SK-N-SH (cell line): ENCODE results near the gene SINHCAF. TPM values are rescaled to one million over a fixed set of nuclear protein-coding genes. Genes with fewer than 3 reads are reported as not detected.

Experiments used
- CTCF ChIA-PET: fragments of 300-600, 350-600 bp; formaldehyde crosslinking; extraction: SDS; loops from one replicate; lab custom pipeline; 2021; lab: Yijun Ruan, JAX
- POLR2A ChIA-PET: fragments of 350-600 bp; sonication (Branson Sonifier 250); formaldehyde crosslinking; extraction: SDS; loops from one replicate; lab custom pipeline; 2020; ENCODE audit warnings: antibody characterized with exemption, inconsistent platforms; lab: Yijun Ruan, JAX
- DNase-seq: peaks from one replicate; pipeline ENCODE4 v3.0.0; 2012
- H2AFZ ChIP-seq: fragments of 200-600 bp; sonication (generic); 2 replicates; pipeline ENCODE4 v1.8.1; 2016; ENCODE audit warnings: antibody characterized with exemption, mild to moderate bottlenecking, low read depth
- H3F3A ChIP-seq: fragments of 200-600 bp; sonication (generic); replicated peaks from 2 replicates; pipeline ENCODE3; 2016; ENCODE audit warnings: antibody characterized with exemption, mild to moderate bottlenecking; ENCODE audit not compliant: insufficient read depth
- H3K27ac ChIP-seq, 2 experiments: fragments of 200-500 bp in 1 of 2; fragments of 200-600 bp in 1 of 2; sonication (Bioruptor generic) in 1 of 2; sonication (generic), shearing (Covaris generic) in 1 of 2; 2 replicates each; pipeline versions ENCODE4 v1.5.1 to v1.6.1; 2014 to 2016; ENCODE audit warnings: low read depth in 2 of 2, inconsistent platforms in 1 of 2, low read length in 1 of 2, mild to moderate bottlenecking in 1 of 2, mixed read lengths in 1 of 2
- H3K27me3 ChIP-seq: fragments of 200-600 bp; sonication (generic), shearing (Covaris generic); 2 replicates; pipeline ENCODE4 v1.6.1; 2016; ENCODE audit warnings: mixed run types; ENCODE audit not compliant: insufficient read depth
- H3K36me3 ChIP-seq, 2 experiments: fragments of 200-500 bp in 1 of 2; fragments of 200-600 bp in 1 of 2; sonication (Bioruptor generic) in 1 of 2; sonication (generic) in 1 of 2; replicated peaks in 1 of 2; 2 replicates each; pipeline versions ENCODE3 to v1.5.1; 2014 to 2016; ENCODE audit warnings: low read length in 1 of 2, mild to moderate bottlenecking in 1 of 2; ENCODE audit not compliant: insufficient read depth in 2 of 2, control insufficient read depth in 1 of 2
- H3K4me1 ChIP-seq, 2 experiments: fragments of 200-500 bp in 1 of 2; fragments of 200-600 bp in 1 of 2; sonication (Bioruptor generic) in 1 of 2; sonication (generic), shearing (Covaris generic) in 1 of 2; 2 replicates each; pipeline versions ENCODE4 v1.5.1 to v1.6.1; 2014 to 2016; ENCODE audit warnings: low read depth in 1 of 2, low read length in 1 of 2, mixed run types in 1 of 2; ENCODE audit not compliant: insufficient read depth in 2 of 2, control insufficient read depth in 1 of 2
- H3K4me2 ChIP-seq: fragments of 200-600 bp; sonication (generic), shearing (Covaris generic); 2 replicates; pipeline ENCODE4 v1.6.1; 2017; ENCODE audit warnings: mixed run types
- H3K4me3 ChIP-seq, 2 experiments: fragments of 200-500 bp in 1 of 2; fragments of 200-600 bp in 1 of 2; sonication (Bioruptor generic) in 1 of 2; sonication (generic), shearing (Covaris generic) in 1 of 2; 2 replicates each; pipeline versions ENCODE4 v1.5.1 to v1.8.1; 2014 to 2016; ENCODE audit warnings: low read depth in 2 of 2, inconsistent platforms in 1 of 2, low read length in 1 of 2, mild to moderate bottlenecking in 1 of 2, mixed read lengths in 1 of 2, moderate library complexity in 1 of 2
- H3K79me2 ChIP-seq: fragments of 200-600 bp; sonication (generic); 2 replicates; pipeline ENCODE4 v1.8.1; 2017; ENCODE audit warnings: mild to moderate bottlenecking; ENCODE audit not compliant: insufficient read depth
- H3K9ac ChIP-seq: fragments of 200-600 bp; sonication (generic); 2 replicates; pipeline ENCODE4 v1.6.1; 2017; ENCODE audit warnings: mixed run types
- H3K9me2 ChIP-seq: fragments of 200-600 bp; sonication (generic); 2 replicates; pipeline ENCODE4 v1.6.1; 2017; ENCODE audit warnings: mixed run types
- H3K9me3 ChIP-seq: fragments of 200-600 bp; sonication (generic); 2 replicates; pipeline ENCODE4 v1.6.1; 2017; ENCODE audit warnings: mixed run types, mild to moderate bottlenecking, moderate library complexity
- H4K20me1 ChIP-seq: fragments of 200-600 bp; sonication (generic); 2 replicates; pipeline ENCODE4 v1.6.1; 2017; ENCODE audit warnings: mild to moderate bottlenecking, mixed run types; ENCODE audit not compliant: insufficient read depth
- CHD2 ChIP-seq: fragments of 150-350 bp; IDR thresholded peaks from 2 replicates; pipeline ENCODE4 v1.6.1; 2018; ENCODE audit warnings: low read length; ENCODE audit not compliant: partially characterized antibody
- EP300 ChIP-seq, 2 experiments: IDR thresholded peaks; 2 replicates each; pipeline versions ENCODE4 v1.4.0 to v1.6.1; 2012; ENCODE audit warnings: borderline replicate concordance in 1 of 2, low read depth in 1 of 2, low read length in 1 of 2
- FOXM1 ChIP-seq: IDR thresholded peaks from 2 replicates; pipeline ENCODE4 v1.4.0; 2012; ENCODE audit warnings: low read depth, mild to moderate bottlenecking
- GABPA ChIP-seq: IDR thresholded peaks from 2 replicates; pipeline ENCODE4 v1.4.0; 2012; ENCODE audit warnings: low read depth, mild to moderate bottlenecking
- JUND ChIP-seq: IDR thresholded peaks from 2 replicates; pipeline ENCODE4 v1.4.0; 2012
- MXI1 ChIP-seq: IDR thresholded peaks from 2 replicates; pipeline ENCODE4 v1.6.1; 2012; ENCODE audit warnings: mild to moderate bottlenecking, low read depth, low read length, improper control_type of control experiment
- NRF1 ChIP-seq: IDR thresholded peaks from 2 replicates; pipeline ENCODE4 v1.6.1; 2012; ENCODE audit warnings: low read depth, mild to moderate bottlenecking, low read length
- RXRA ChIP-seq: IDR thresholded peaks from 2 replicates; pipeline ENCODE4 v1.4.0; 2012; ENCODE audit warnings: low read depth, mild to moderate bottlenecking, borderline replicate concordance
- SIN3A ChIP-seq: IDR thresholded peaks from 2 replicates; pipeline ENCODE4 v1.6.1; 2012; ENCODE audit warnings: low read depth, mild to moderate bottlenecking, low read length, moderate library complexity, borderline replicate concordance
- TAF1 ChIP-seq: IDR thresholded peaks from 2 replicates; pipeline ENCODE4 v1.6.1; 2012; ENCODE audit warnings: low read depth, mild to moderate bottlenecking, low read length, moderate library complexity, borderline replicate concordance
- TCF12 ChIP-seq: IDR thresholded peaks from 2 replicates; pipeline ENCODE4 v1.4.0; 2012
- WGBS: methylation state at CpG from one replicate; pipeline ENCODE4 v1.1.6; 2017; ENCODE audit warnings: low lambda C conversion rate; 5-methylcytosine and 5-hydroxymethylcytosine counted together
- polyA plus RNA-seq, 3 experiments: library from polyadenylated mRNA; depleted of rRNA; stranded (reverse); fragments of >200 nt; gene quantifications; 2 replicates each; pipeline ENCODE4 v1.2.3, GENCODE V29; 2012
- TF ChIP-seq, protein P1 (sequence below): IDR thresholded peaks from 2 replicates; pipeline ENCODE4 v1.6.1; 2012; ENCODE audit warnings: mild to moderate bottlenecking, low read depth, low read length, moderate library complexity
- TF ChIP-seq, protein P2 (sequence below): fragments of 150-350 bp; IDR thresholded peaks from 2 replicates; pipeline ENCODE4 v1.6.1; 2016; ENCODE audit warnings: mild to moderate bottlenecking, low read depth, low read length
- TF ChIP-seq, protein P3 (sequence below): fragments of 200-600 bp; sonication (generic); IDR thresholded peaks from 2 replicates; pipeline ENCODE4 v1.6.1; 2017; ENCODE audit warnings: antibody characterized with exemption, mild to moderate bottlenecking, moderate library complexity
- TF ChIP-seq, protein P4 (sequence below): IDR thresholded peaks from 2 replicates; pipeline ENCODE4 v1.4.0; 2012; ENCODE audit warnings: low read depth, borderline replicate concordance
- TF ChIP-seq, protein P5 (sequence below): fragments of 150-350 bp; IDR thresholded peaks from 2 replicates; pipeline ENCODE4 v1.6.1; 2017; ENCODE audit warnings: antibody characterized with exemption, low read length, low read depth, borderline replicate concordance

Gene SINHCAF
- polyA plus RNA-seq, 1 of the 3 experiments (the other 2 are of a cell fraction): 22.2 TPM

DNA sequence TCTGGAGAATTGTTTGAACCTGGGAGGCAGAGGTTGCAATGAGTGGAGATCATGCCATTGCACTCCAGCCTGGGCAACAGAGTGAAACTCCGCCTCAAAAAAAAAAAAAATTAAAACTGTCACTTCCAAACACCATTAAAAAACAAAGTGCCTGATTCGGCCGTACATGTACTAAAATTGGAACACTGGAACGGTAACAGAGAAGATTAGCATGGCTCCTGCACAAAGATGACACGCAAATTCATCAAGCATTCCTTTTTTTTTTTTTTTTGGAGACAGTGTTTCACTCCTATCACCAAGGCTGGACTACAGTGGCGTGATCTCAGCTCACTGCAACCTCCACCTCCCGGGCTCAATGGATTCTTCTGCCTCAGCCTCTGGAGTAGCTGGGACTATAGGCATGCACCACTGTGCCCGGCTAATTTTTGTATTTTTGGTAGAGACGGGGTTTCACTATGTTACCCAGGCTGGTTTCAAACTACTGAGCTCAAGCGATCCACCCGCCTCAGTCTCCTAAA lies 40.2 kb upstream of the SINHCAF start (continued):
- TF ChIP-seq TAF1 (no peak), RXRA (no peak), GABPA (no peak), CHD2 (no peak), EP300 (IDR thresholded peaks at IDR 0.05; ENCODE audit: borderline replicate concordance in 1 of 2, low read depth in 1 of 2, low read length in 1 of 2) (no peak), FOXM1 (no peak)
- TF ChIP-seq, protein P1, sequence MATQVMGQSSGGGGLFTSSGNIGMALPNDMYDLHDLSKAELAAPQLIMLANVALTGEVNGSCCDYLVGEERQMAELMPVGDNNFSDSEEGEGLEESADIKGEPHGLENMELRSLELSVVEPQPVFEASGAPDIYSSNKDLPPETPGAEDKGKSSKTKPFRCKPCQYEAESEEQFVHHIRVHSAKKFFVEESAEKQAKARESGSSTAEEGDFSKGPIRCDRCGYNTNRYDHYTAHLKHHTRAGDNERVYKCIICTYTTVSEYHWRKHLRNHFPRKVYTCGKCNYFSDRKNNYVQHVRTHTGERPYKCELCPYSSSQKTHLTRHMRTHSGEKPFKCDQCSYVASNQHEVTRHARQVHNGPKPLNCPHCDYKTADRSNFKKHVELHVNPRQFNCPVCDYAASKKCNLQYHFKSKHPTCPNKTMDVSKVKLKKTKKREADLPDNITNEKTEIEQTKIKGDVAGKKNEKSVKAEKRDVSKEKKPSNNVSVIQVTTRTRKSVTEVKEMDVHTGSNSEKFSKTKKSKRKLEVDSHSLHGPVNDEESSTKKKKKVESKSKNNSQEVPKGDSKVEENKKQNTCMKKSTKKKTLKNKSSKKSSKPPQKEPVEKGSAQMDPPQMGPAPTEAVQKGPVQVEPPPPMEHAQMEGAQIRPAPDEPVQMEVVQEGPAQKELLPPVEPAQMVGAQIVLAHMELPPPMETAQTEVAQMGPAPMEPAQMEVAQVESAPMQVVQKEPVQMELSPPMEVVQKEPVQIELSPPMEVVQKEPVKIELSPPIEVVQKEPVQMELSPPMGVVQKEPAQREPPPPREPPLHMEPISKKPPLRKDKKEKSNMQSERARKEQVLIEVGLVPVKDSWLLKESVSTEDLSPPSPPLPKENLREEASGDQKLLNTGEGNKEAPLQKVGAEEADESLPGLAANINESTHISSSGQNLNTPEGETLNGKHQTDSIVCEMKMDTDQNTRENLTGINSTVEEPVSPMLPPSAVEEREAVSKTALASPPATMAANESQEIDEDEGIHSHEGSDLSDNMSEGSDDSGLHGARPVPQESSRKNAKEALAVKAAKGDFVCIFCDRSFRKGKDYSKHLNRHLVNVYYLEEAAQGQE: no peak
- TF ChIP-seq, protein P2, sequence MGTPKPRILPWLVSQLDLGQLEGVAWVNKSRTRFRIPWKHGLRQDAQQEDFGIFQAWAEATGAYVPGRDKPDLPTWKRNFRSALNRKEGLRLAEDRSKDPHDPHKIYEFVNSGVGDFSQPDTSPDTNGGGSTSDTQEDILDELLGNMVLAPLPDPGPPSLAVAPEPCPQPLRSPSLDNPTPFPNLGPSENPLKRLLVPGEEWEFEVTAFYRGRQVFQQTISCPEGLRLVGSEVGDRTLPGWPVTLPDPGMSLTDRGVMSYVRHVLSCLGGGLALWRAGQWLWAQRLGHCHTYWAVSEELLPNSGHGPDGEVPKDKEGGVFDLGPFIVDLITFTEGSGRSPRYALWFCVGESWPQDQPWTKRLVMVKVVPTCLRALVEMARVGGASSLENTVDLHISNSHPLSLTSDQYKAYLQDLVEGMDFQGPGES: no peak

DNA sequence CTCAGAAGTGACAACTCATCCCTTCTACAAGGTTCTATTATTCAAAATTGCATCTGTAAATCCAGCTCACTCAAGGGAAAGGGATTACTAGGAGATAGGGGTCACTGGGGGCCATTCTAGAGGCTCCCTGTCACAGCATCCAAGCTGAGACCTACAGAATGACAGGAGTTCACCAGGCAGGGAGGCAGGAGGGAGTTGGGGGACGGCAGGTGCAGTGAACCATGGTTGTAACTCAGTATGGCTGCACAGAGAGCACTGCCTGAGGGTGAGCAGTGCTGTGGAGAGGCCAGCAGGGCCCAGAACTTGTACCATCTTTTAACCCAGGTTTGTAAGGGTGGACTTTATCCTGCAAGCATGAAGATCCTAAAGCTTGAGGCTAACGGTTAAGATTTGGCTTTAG lies 37.9 kb upstream of the SINHCAF start:
- H3K4me2 ChIP-seq: no peak overlapping the region
- H3K4me1 ChIP-seq: no peaks in the 10 kb centered on the region
- no peaks in the 10 kb centered on the region for H3F3A ChIP-seq
- CTCF ChIA-PET: interaction anchor here (1.2 kb wide), 1 partner anchor 92 kb away, joined by 3 read pairs; no protein-coding TSS in a partner anchor
- H3K27ac ChIP-seq: no peak overlapping the region
- no peaks in the 10 kb centered on the region for H4K20me1 ChIP-seq
- H3K36me3 ChIP-seq: no peaks in the 10 kb centered on the region
- H2AFZ ChIP-seq: no peak overlapping the region
- no peak for DNase-seq
- H3K9me3 ChIP-seq: no peaks in the 10 kb centered on the region
- no peaks in the 10 kb centered on the region for H3K27me3 ChIP-seq
- no peak overlapping the region for H3K4me3 ChIP-seq
- POLR2A ChIA-PET: no interaction called here
- H3K79me2 ChIP-seq: no peaks in the 10 kb centered on the region
- no peaks in the 10 kb centered on the region for H3K9me2 ChIP-seq
- H3K9ac ChIP-seq: no peak overlapping the region
- 61% methylated on average over 2 of the region's 2 CpGs for WGBS
- TF ChIP-seq FOXM1 (no peak), TCF12 (no peak), EP300 (IDR thresholded peaks at IDR 0.05; ENCODE audit: borderline replicate concordance in 1 of 2, low read depth in 1 of 2, low read length in 1 of 2) (no peak), GABPA (no peak), JUND (no peak), MXI1 (no peak), NRF1 (no peak), SIN3A (no peak), CHD2 (no peak)
- TF ChIP-seq, protein P1: no peak
- TF ChIP-seq, protein P3, sequence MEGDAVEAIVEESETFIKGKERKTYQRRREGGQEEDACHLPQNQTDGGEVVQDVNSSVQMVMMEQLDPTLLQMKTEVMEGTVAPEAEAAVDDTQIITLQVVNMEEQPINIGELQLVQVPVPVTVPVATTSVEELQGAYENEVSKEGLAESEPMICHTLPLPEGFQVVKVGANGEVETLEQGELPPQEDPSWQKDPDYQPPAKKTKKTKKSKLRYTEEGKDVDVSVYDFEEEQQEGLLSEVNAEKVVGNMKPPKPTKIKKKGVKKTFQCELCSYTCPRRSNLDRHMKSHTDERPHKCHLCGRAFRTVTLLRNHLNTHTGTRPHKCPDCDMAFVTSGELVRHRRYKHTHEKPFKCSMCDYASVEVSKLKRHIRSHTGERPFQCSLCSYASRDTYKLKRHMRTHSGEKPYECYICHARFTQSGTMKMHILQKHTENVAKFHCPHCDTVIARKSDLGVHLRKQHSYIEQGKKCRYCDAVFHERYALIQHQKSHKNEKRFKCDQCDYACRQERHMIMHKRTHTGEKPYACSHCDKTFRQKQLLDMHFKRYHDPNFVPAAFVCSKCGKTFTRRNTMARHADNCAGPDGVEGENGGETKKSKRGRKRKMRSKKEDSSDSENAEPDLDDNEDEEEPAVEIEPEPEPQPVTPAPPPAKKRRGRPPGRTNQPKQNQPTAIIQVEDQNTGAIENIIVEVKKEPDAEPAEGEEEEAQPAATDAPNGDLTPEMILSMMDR: no peak
- TF ChIP-seq, protein P4, sequence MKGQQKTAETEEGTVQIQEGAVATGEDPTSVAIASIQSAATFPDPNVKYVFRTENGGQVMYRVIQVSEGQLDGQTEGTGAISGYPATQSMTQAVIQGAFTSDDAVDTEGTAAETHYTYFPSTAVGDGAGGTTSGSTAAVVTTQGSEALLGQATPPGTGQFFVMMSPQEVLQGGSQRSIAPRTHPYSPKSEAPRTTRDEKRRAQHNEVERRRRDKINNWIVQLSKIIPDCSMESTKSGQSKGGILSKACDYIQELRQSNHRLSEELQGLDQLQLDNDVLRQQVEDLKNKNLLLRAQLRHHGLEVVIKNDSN: no peak
- TF ChIP-seq, protein P5, sequence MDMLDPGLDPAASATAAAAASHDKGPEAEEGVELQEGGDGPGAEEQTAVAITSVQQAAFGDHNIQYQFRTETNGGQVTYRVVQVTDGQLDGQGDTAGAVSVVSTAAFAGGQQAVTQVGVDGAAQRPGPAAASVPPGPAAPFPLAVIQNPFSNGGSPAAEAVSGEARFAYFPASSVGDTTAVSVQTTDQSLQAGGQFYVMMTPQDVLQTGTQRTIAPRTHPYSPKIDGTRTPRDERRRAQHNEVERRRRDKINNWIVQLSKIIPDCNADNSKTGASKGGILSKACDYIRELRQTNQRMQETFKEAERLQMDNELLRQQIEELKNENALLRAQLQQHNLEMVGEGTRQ: no peak
- TF ChIP-seq, protein P2: no peak
